GM12874 (cell line): ENCODE data around the gene NECTIN1.

Experiments used
- TF ChIP-seq, protein P1 (sequence below): IDR thresholded peaks from 2 replicates; pipeline ENCODE4 v1.5.1; 2011; ENCODE audit warnings: low read depth, mild to moderate bottlenecking, control low read depth, low read length, moderate library complexity; ENCODE audit not compliant: insufficient read depth

NECTIN1 gene

DNA sequence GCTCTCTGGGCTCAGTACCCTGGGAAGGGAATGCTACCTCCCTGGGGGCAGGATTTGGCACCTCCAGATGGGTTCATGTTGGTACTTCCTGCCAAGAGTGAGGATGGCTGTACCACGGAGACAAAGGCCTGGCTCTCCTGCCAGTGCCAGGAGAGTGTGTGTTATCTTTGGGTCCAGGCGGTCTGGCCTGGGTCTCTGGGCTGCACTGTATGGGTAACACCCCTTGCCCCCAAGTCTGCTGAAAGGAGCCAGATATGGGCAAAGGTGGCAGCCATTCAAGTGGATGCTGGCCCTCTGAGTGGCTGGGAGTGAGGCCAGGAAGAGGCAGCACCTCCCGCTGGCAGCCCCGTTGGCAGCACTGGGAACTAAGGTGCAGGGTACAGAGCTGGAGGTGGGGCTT lies 91.5 kb downstream of the NECTIN1 start:
- TF ChIP-seq, protein P1, sequence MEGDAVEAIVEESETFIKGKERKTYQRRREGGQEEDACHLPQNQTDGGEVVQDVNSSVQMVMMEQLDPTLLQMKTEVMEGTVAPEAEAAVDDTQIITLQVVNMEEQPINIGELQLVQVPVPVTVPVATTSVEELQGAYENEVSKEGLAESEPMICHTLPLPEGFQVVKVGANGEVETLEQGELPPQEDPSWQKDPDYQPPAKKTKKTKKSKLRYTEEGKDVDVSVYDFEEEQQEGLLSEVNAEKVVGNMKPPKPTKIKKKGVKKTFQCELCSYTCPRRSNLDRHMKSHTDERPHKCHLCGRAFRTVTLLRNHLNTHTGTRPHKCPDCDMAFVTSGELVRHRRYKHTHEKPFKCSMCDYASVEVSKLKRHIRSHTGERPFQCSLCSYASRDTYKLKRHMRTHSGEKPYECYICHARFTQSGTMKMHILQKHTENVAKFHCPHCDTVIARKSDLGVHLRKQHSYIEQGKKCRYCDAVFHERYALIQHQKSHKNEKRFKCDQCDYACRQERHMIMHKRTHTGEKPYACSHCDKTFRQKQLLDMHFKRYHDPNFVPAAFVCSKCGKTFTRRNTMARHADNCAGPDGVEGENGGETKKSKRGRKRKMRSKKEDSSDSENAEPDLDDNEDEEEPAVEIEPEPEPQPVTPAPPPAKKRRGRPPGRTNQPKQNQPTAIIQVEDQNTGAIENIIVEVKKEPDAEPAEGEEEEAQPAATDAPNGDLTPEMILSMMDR, result no peak

DNA sequence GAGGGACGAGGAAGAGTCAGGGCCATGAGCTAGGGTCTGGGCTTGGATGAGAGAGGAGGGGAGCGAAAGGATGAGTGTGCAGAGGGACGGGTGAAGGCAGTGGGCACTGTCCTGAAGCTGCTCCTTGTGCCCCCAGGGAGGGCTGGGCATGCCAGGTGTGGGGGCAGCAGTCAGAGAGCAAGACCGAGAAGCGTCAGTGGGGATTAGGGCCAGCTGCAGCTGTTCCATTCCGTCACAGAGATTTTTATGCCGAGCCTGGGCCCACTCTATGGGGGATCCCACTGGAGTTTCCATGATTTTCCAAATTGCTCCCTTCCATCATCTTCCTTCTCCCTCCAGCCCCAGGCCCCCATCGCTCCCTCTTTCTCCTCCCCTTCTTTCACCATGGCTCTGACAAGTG lies 93.2 kb downstream of the NECTIN1 start:
- TF ChIP-seq, protein P1, result no peak

DNA sequence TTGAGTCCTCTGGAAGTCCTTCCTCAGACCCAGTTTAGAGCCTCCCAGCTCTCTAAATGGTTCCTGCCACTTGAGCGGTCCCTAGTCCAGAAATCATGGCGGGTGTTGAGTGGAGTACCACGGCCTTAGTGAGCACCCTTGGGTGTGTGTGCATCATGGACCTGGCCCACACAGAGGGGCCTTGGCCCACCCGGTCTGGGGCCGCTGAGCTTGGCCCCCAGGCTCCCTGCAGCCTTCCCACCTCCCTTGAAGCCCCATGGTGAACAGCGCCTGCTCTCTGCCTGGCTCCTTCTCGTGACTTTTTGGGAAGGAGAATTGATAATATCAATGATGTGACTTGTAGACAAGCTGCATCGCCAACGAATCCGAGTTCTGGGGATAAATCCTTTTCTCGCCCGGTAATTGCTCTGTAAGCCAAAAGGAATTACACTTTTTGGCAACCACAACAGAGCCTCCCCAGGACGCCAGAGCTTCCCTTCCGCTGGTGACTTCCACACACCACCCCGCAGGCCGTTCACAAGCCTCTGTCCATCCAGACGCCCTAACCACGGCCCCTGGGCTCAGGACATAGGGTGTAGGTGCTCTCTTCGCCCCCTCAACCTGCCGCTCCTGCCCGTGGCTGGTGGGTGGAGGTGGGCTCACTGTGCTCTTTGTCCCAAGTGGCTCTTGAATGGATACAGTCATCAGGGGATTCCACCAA lies 93.8 kb downstream of the NECTIN1 start:
- TF ChIP-seq, protein P1, result no peak

DNA sequence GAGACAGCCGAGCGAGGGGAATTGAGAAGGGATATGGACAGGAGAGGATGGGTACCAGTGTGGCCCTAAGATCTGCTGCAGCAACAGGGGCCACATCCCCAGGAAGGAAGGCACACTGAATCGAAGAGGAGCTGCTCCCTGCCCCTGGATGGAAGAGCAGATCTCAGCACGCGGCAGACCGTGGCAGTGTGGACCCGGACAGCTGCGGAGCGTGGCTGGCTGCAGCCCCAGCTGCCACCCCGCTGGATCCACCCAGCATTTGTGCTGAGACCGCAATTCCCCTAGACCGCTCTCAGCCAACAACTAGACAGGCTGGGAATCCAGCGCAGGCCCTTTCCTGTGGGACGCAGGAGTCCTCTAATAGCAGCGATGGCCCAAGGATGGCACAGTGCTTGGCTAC lies 94.7 kb downstream of the NECTIN1 start:
- TF ChIP-seq, protein P1, result no peak

DNA sequence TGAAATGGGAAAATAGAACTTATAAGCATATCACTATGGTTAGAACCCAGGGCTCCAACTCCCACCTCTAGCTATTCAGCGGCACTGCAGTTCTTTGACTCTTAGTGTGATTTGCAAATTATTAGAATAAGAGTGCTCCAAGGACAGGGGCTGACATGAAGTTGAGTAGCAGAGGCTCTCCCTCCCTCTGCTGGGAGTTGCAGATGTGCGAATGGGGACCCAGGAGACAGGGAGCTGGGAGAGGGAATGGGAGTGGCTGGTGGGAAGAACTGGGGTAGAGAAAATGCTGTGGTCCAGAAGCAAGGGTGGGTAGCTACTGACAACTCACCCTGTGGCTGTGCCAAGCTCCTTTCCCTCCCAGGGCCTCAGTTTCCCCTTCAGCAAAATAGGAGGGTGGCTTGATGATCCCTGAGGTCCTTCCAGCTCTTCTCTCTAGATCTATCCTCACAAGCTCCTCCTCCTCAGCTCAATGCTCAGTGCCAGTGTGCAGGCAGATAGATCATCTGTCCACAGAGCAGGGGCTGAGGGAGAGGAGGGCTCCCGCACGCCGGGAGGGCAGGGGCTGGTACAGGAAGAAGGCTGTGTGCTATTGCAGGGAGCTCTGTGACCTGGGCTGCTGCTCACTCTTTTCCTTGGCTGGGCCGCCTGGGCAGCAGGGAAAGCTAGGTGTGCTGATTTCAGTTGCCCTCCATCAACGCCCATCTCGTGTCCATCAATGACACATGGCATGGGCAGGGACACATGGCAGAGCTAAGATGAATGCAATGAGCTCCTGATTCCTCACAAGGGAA lies 99.0 kb downstream of the NECTIN1 start:
- TF ChIP-seq, protein P1, result no peak

DNA sequence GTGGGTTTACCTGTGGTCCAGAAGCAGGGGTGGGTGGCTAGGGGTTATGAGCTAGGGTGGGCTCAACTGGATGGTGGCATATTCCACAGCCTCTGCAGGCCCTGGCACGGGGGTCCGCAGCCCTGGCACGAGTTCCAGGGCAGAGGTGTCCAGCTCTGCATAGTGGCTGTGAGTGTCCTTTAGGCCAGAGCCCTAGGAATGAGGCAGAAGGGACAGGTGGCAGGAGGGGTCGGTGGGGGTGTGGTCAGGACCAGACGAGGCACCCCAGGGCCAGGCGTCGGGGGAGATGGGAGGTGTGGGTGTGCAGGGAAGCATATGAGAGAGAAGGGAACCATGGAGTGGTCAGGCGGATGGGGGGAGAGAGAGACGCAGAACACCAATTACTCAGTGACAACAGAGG lies 99.9 kb downstream of the NECTIN1 start:
- TF ChIP-seq, protein P1, result no peak

DNA sequence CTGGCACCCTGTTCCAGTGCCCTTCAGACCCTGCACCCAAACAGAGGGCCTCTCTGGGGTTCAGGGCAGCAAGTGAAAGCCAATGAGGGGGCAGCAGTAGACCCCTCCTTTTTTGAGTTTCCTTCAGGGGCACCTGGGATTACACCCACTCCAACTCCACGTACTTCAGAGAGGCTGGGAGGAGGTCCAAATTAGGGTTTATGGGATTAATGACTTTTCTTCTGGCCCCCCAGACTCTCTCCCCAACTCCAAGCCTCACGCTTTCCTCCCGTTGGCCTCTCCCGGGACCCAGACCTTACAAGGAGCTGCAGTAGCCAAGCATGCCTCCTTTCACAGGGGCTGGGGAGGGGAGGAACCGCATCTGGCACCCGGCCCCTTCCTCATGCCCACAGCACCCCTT lies 101.7 kb downstream of the NECTIN1 start:
- TF ChIP-seq, protein P1, result no peak
